HEK293 (cell line): ENCODE measurements around the gene GLT1D1.

Experiments used
- CTCF ChIA-PET: fragments of 350-600 bp; formaldehyde crosslinking; extraction: SDS; loops from one replicate; lab custom pipeline; 2021; ENCODE audit warnings: antibody characterized with exemption; lab: Yijun Ruan, JAX
- POLR2A ChIA-PET: fragments of 300-600 bp; formaldehyde crosslinking; extraction: SDS; loops from one replicate; lab custom pipeline; 2020; ENCODE audit warnings: antibody characterized with exemption, inconsistent platforms; lab: Yijun Ruan, JAX
- H3K27ac ChIP-seq: fragments of 200-500 bp; sonication (Bioruptor generic); 2 replicates; pipeline ENCODE4 v1.5.1; 2014; ENCODE audit warnings: low read depth, low read length, control low read depth, inconsistent platforms; ENCODE audit errors: extremely low read depth
- H3K36me3 ChIP-seq, 2 experiments: fragments of 200-500 bp in 1 of 2; sonication (Bioruptor generic) in 1 of 2; 1 replicate in 1 of 2; 2 replicates in 1 of 2; pipeline ENCODE4 v1.5.1; 2014 to 2017; ENCODE audit warnings: inconsistent platforms in 2 of 2, low read length in 2 of 2; ENCODE audit not compliant: control insufficient read depth in 2 of 2, insufficient read depth in 1 of 2
- H3K4me1 ChIP-seq: fragments of 200-500 bp; sonication (Bioruptor generic); 2 replicates; pipeline ENCODE4 v1.5.1; 2014; ENCODE audit warnings: mild to moderate bottlenecking, low read length, inconsistent platforms; ENCODE audit not compliant: control insufficient read depth, insufficient read depth
- H3K4me3 ChIP-seq: 2 replicates; pipeline ENCODE4 v1.5.1; 2011; ENCODE audit warnings: low read depth, mild to moderate bottlenecking, control low read depth, low read length, moderate library complexity
- H3K9me3 ChIP-seq: fragments of 200-500 bp; sonication (Bioruptor generic); 2 replicates; pipeline ENCODE4 v1.5.1; 2014; ENCODE audit warnings: low read depth, low read length, inconsistent platforms; ENCODE audit not compliant: control insufficient read depth, insufficient read depth
- BCL11A ChIP-seq: fragments of 450-650 bp; formaldehyde crosslinking; IDR thresholded peaks from 2 replicates; pipeline ENCODE4 v1.5.1; 2016; ENCODE audit warnings: low read depth, missing biosample characterization, missing genetic modification characterization
- IKZF3 ChIP-seq: fragments of 450-650 bp; IDR thresholded peaks from 2 replicates; pipeline ENCODE4 v1.5.0; 2018; ENCODE audit warnings: missing biosample characterization, mild to moderate bottlenecking, missing genetic modification characterization, moderate library complexity
- MEIS1 ChIP-seq: sonication (generic); formaldehyde crosslinking; IDR thresholded peaks from 2 replicates; pipeline ENCODE4 v1.8.1; 2022; ENCODE audit warnings: missing genetic modification reagents, mild to moderate bottlenecking, borderline replicate concordance
- MYNN ChIP-seq: fragments of 450-650 bp; formaldehyde crosslinking; IDR thresholded peaks from 2 replicates; pipeline ENCODE4 v1.5.1; 2016; ENCODE audit warnings: missing biosample characterization, missing genetic modification characterization, borderline replicate concordance
- RBAK ChIP-seq: fragments of 450-650 bp; formaldehyde crosslinking; IDR thresholded peaks from 2 replicates; pipeline ENCODE4 v1.5.1; 2016; ENCODE audit warnings: missing biosample characterization, missing genetic modification characterization
- SETDB1 ChIP-seq: IDR thresholded peaks from one replicate; pipeline ENCODE4 v1.6.1; 2017; ENCODE audit warnings: mild to moderate bottlenecking, low read length, moderate library complexity, mixed read lengths; ENCODE audit not compliant: insufficient read length
- ZBTB26 ChIP-seq: fragments of 450-650 bp; formaldehyde crosslinking; optimal IDR thresholded peaks from 2 replicates; pipeline ENCODE3; 2016; ENCODE audit warnings: missing biosample characterization, mild to moderate bottlenecking, missing genetic modification characterization
- ZBTB44 ChIP-seq: fragments of 450-650 bp; IDR thresholded peaks from 2 replicates; pipeline ENCODE4 v1.5.1; 2018; ENCODE audit warnings: missing biosample characterization, mild to moderate bottlenecking, missing genetic modification characterization
- ZFP37 ChIP-seq: fragments of 450-650 bp; formaldehyde crosslinking; IDR thresholded peaks from 2 replicates; pipeline ENCODE4 v1.5.1; 2016; ENCODE audit warnings: missing biosample characterization, missing genetic modification characterization
- ZFP69B ChIP-seq: fragments of 450-650 bp; formaldehyde crosslinking; IDR thresholded peaks from 2 replicates; pipeline ENCODE4 v1.5.1; 2016; ENCODE audit warnings: missing biosample characterization, missing genetic modification characterization
- ZNF133 ChIP-seq: fragments of 450-650 bp; formaldehyde crosslinking; IDR thresholded peaks from 2 replicates; pipeline ENCODE4 v1.5.1; 2016; ENCODE audit warnings: missing biosample characterization, missing genetic modification characterization
- ZNF221 ChIP-seq: fragments of 450-650 bp; formaldehyde crosslinking; IDR thresholded peaks from 2 replicates; pipeline ENCODE4 v1.5.1; 2017; ENCODE audit warnings: missing biosample characterization, missing genetic modification characterization, borderline replicate concordance
- ZNF239 ChIP-seq: fragments of 450-650 bp; formaldehyde crosslinking; IDR thresholded peaks from 2 replicates; pipeline ENCODE4 v1.5.1; 2016; ENCODE audit warnings: missing biosample characterization, missing genetic modification characterization
- ZNF26 ChIP-seq: fragments of 450-650 bp; formaldehyde crosslinking; IDR thresholded peaks from 2 replicates; pipeline ENCODE4 v1.5.1; 2016; ENCODE audit warnings: missing biosample characterization, missing genetic modification characterization
- ZNF266 ChIP-seq: fragments of 450-650 bp; formaldehyde crosslinking; IDR thresholded peaks from 2 replicates; pipeline ENCODE4 v1.5.1; 2016; ENCODE audit warnings: missing biosample characterization, missing genetic modification characterization, low read depth
- ZNF274 ChIP-seq, 2 experiments: fragments of 200-500 bp in 1 of 2; fragments of 450-650 bp in 1 of 2; sonication (Bioruptor generic) in 1 of 2; formaldehyde crosslinking in 1 of 2; IDR thresholded peaks; 2 replicates each; pipeline versions ENCODE4 v1.5.1 to v1.6.1; 2014 to 2016; ENCODE audit warnings: borderline replicate concordance in 1 of 2, inconsistent platforms in 1 of 2, low read length in 1 of 2, missing biosample characterization in 1 of 2, missing genetic modification characterization in 1 of 2
- ZNF292 ChIP-seq: fragments of 450-650 bp; formaldehyde crosslinking; IDR thresholded peaks from 2 replicates; pipeline ENCODE4 v1.5.1; 2016; ENCODE audit warnings: low read depth, missing biosample characterization, missing genetic modification characterization, borderline replicate concordance
- ZNF302 ChIP-seq: fragments of 450-650 bp; formaldehyde crosslinking; IDR thresholded peaks from 2 replicates; pipeline ENCODE4 v1.5.1; 2016; ENCODE audit warnings: missing biosample characterization, missing genetic modification characterization, low read depth
- ZNF354C ChIP-seq: fragments of 450-650 bp; formaldehyde crosslinking; IDR thresholded peaks from 2 replicates; pipeline ENCODE4 v1.5.1; 2016; ENCODE audit warnings: missing biosample characterization, missing genetic modification characterization, low read depth, borderline replicate concordance
- ZNF449 ChIP-seq: fragments of 450-650 bp; formaldehyde crosslinking; IDR thresholded peaks from 2 replicates; pipeline ENCODE4 v1.5.1; 2017; ENCODE audit warnings: missing biosample characterization, mild to moderate bottlenecking, missing genetic modification characterization, moderate library complexity
- ZNF48 ChIP-seq: fragments of 450-650 bp; formaldehyde crosslinking; IDR thresholded peaks from 2 replicates; pipeline ENCODE4 v1.5.1; 2016; ENCODE audit warnings: missing biosample characterization, missing genetic modification characterization
- ZNF529 ChIP-seq: fragments of 450-650 bp; formaldehyde crosslinking; IDR thresholded peaks from 2 replicates; pipeline ENCODE4 v1.5.1; 2017; ENCODE audit warnings: missing genetic modification characterization, missing biosample characterization; ENCODE audit not compliant: insufficient replicate concordance
- ZNF555 ChIP-seq: fragments of 450-650 bp; formaldehyde crosslinking; conservative IDR thresholded peaks from 2 replicates; pipeline ENCODE4 v1.5.1; 2017; ENCODE audit warnings: missing biosample characterization, mild to moderate bottlenecking, missing genetic modification characterization, inconsistent platforms
- ZNF560 ChIP-seq: fragments of 450-650 bp; formaldehyde crosslinking; IDR thresholded peaks from 2 replicates; pipeline ENCODE4 v1.5.1; 2017; ENCODE audit warnings: missing biosample characterization, missing genetic modification characterization, borderline replicate concordance
- ZNF585B ChIP-seq: fragments of 450-650 bp; formaldehyde crosslinking; IDR thresholded peaks from 2 replicates; pipeline ENCODE4 v1.5.1; 2016; ENCODE audit warnings: missing biosample characterization, missing genetic modification characterization
- ZNF645 ChIP-seq: fragments of 450-650 bp; formaldehyde crosslinking; IDR thresholded peaks from 2 replicates; pipeline ENCODE4; 2016; ENCODE audit warnings: missing biosample characterization, missing genetic modification characterization
- ZNF658 ChIP-seq: fragments of 450-650 bp; formaldehyde crosslinking; IDR thresholded peaks from 2 replicates; pipeline ENCODE4; 2016; ENCODE audit warnings: missing biosample characterization, missing genetic modification characterization
- ZNF670 ChIP-seq: fragments of 450-650 bp; formaldehyde crosslinking; IDR thresholded peaks from 2 replicates; pipeline ENCODE4 v1.5.1; 2016; ENCODE audit warnings: missing biosample characterization, missing genetic modification characterization, low read depth
- ZNF747 ChIP-seq: fragments of 450-650 bp; formaldehyde crosslinking; IDR thresholded peaks from 2 replicates; pipeline ENCODE4 v1.5.1; 2016; ENCODE audit warnings: missing biosample characterization, missing genetic modification characterization
- ZNF843 ChIP-seq: fragments of 450-650 bp; formaldehyde crosslinking; IDR thresholded peaks from 2 replicates; pipeline ENCODE4 v1.5.1; 2016; ENCODE audit warnings: missing biosample characterization, missing genetic modification characterization
- ZSCAN16 ChIP-seq: fragments of 450-650 bp; formaldehyde crosslinking; IDR thresholded peaks from 2 replicates; pipeline ENCODE4 v1.5.1; 2016; ENCODE audit warnings: missing biosample characterization, missing genetic modification characterization

GLT1D1 gene

DNA sequence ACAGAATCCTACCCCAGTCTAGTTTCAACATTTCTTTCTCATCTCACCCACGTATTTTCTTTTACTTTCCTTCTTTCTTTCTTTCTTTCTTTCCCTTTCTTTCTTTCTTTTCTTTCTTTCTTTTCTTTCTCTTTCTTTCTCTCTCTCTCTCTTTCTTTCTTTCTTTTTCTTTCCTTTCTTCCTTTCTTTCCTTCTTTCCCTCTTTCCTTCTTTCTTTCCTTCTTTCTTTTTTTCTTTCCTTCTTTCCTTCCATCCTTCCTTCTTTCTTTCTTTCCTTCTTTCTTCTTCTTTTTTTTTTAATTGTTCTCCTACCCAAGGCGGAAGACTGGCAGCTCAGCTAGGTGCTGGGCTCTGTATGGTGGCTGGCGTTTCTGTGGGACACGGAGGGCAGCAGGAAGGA, 55.0 kb downstream of the GLT1D1 start:
- H3K4me1 ChIP-seq = no peaks in the 10 kb centered on the region
- TF ChIP-seq ZNF560 (tag by site-specific recombination) (no peak), MYNN (tag by site-specific recombination) (no peak), ZNF292 (no peak), RBAK (tag by site-specific recombination) (no peak), ZBTB44 (no peak), ZNF658 (no peak), ZNF221 (tag by site-specific recombination) (no peak), MEIS1 (CRISPR knock-in tag) (no peak), ZNF585B (tag by site-specific recombination) (no peak), ZNF529 (tag by site-specific recombination) (no peak), ZNF302 (no peak), ZNF843 (tag by site-specific recombination) (no peak), ZNF449 (tag by site-specific recombination) (no peak), ZNF670 (tag by site-specific recombination) (no peak), BCL11A (tag by site-specific recombination) (no peak), ZFP69B (no peak), ZFP37 (no peak), ZSCAN16 (tag by site-specific recombination) (no peak), ZBTB26 (tag by site-specific recombination) (no peak), ZNF239 (tag by site-specific recombination) (no peak)
- H3K9me3 ChIP-seq = no peaks in the 10 kb centered on the region
- no peaks in the 10 kb centered on the region for H3K36me3 ChIP-seq
- no peak overlapping the region for H3K4me3 ChIP-seq
- ChIA-PET CTCF (no interaction called here), POLR2A (no interaction called here)
- no peak overlapping the region for H3K27ac ChIP-seq

DNA sequence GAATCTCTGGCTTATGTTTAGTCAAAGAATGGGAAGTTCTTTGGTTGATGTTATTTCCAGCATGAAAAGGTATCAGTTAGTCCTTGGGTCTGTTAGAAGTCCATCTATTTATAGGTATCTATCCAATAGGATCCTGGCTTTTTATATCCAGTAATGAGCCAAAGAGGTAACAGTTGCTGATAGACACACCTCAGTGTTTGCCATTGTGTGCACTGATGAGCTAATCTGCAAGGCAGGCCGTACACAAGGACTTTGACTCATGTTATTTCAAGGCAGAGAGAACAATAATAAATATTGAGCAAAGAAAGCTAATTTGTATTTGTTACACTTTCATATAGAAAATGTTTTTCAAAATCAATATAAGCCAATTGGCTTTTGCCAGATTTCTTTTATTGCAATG, 56.4 kb downstream of the GLT1D1 start:
- Histone ChIP-seq H3K4me3 (no peak overlapping the region), H3K9me3 (no peaks in the 10 kb centered on the region), H3K27ac (no peak overlapping the region), H3K4me1 (no peaks in the 10 kb centered on the region), H3K36me3 (no peaks in the 10 kb centered on the region)
- CTCF ChIA-PET = no interaction called here
- POLR2A ChIA-PET = no interaction called here
- no peak for TF ChIP-seq ZNF645 (tag by site-specific recombination)
- TF ChIP-seq ZNF585B (tag by site-specific recombination) = no peak
- no peak for TF ChIP-seq ZNF266 (tag by site-specific recombination)
- no peak for TF ChIP-seq ZNF26 (tag by site-specific recombination)
- TF ChIP-seq ZNF274 (IDR thresholded peaks at IDR 0.05; ENCODE audit: low read length) = no peak
- TF ChIP-seq ZNF274 (tag by site-specific recombination; IDR thresholded peaks at IDR 0.05; ENCODE audit: borderline replicate concordance) = no peak
- no peak for TF ChIP-seq ZNF747
- TF ChIP-seq ZNF48 (tag by site-specific recombination) = no peak
- no peak for TF ChIP-seq ZNF133 (tag by site-specific recombination)
- no peak for TF ChIP-seq IKZF3 (tag by site-specific recombination)
- TF ChIP-seq ZNF354C (tag by site-specific recombination) = no peak
- TF ChIP-seq ZNF555 = no peak
- TF ChIP-seq SETDB1 = no peak
- TF ChIP-seq ZFP69B = no peak
